Stimulated activated naive CD8-positive, alpha-beta T cell treated with anti-CD3 and anti-CD28 coated beads, Interleukin-15, Interleukin-2, amounts not matched to agents 100 ng/mL and 50 ng/mL, for 24 hours (primary cell): ENCODE results near the gene RNF217.

Source experiments
- H3K27ac Mint-ChIP-seq: one replicate; pipeline ENCODE4 v1.8.0; 2021; ENCODE audit warnings: mild to moderate bottlenecking, mixed read lengths
- H3K27me3 Mint-ChIP-seq: one replicate; pipeline ENCODE4 v1.8.0; 2021; ENCODE audit warnings: mixed read lengths
- H3K36me3 Mint-ChIP-seq: one replicate; pipeline ENCODE4 v1.8.0; 2021; ENCODE audit warnings: low read depth, mixed read lengths
- H3K4me1 Mint-ChIP-seq: one replicate; pipeline ENCODE4 v1.8.0; 2021; ENCODE audit warnings: low read depth, mixed read lengths
- H3K4me3 Mint-ChIP-seq: one replicate; pipeline ENCODE4 v1.8.0; 2021; ENCODE audit warnings: mild to moderate bottlenecking, mixed read lengths
- H3K9me3 Mint-ChIP-seq: one replicate; pipeline ENCODE4 v1.8.0; 2021; ENCODE audit warnings: mixed read lengths

RNF217 gene

GRCh38 chr6:125095580-125096301 lies 133.5 kb downstream of the RNF217 start:
- H3K9me3 Mint-ChIP-seq, result no peaks in the 10 kb centered on the region
- H3K4me3 Mint-ChIP-seq, result no peak overlapping the region
- H3K27ac Mint-ChIP-seq, result no peak overlapping the region
- peaks cover 10% of the 10 kb centered on the region for H3K4me1 Mint-ChIP-seq
- H3K27me3 Mint-ChIP-seq, result peaks cover 27% of the 10 kb centered on the region
- no peaks in the 10 kb centered on the region for H3K36me3 Mint-ChIP-seq

DNA sequence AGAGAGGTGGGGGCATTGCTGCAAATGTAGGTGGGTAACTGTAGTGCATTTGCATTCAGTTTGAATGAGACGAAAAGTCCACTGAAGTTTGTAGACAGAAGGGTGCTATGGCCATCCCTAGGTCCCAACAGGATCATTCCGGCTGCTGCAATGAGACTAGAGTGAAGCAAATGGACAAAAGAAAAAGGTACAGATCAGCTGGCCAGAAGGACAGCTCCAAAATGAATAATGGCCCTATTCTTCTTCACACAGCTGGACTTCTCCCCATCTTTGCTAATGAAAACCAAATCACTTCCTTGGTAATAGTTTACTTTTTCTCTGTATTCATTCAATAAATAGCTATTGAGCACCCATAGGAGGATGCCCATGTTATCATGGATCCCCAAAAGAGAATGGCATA lies 134.9 kb downstream of the RNF217 start:
- Mint-ChIP-seq H3K27me3 (peaks cover 27% of the 10 kb centered on the region), H3K27ac (no peak overlapping the region), H3K4me3 (no peak overlapping the region), H3K9me3 (no peaks in the 10 kb centered on the region), H3K4me1 (peaks cover 10% of the 10 kb centered on the region), H3K36me3 (no peaks in the 10 kb centered on the region)

DNA sequence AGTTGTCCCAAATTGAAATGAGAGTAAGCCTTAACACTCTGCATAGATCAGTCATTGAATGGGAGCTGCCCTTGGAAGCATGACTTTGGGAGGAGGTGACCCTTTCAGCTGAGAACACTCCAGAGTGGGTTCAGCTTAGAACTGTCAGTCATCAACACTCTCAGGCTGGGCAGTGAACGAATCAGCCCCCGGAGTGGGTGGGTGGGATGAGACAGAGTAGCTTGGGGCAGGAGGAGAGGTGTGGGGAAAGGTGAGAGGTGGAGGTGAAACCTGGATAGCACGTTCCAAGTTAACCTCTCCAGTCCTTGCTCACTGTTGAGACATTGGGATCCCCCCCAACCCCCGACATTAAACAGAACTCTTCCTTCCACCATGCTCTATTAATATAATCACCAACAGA lies 136.0 kb downstream of the RNF217 start:
- no peak overlapping the region for H3K27ac Mint-ChIP-seq
- no peak overlapping the region for H3K4me3 Mint-ChIP-seq
- no peaks in the 10 kb centered on the region for H3K36me3 Mint-ChIP-seq
- H3K9me3 Mint-ChIP-seq, result no peaks in the 10 kb centered on the region
- H3K4me1 Mint-ChIP-seq, result peaks cover 10% of the 10 kb centered on the region
- peaks cover 27% of the 10 kb centered on the region for H3K27me3 Mint-ChIP-seq

- Mint-ChIP-seq H3K36me3 (no peaks in the 10 kb centered on the region), H3K27ac (no peak overlapping the region), H3K27me3 (peaks cover 27% of the 10 kb centered on the region), H3K4me1 (peaks cover 10% of the 10 kb centered on the region), H3K4me3 (peak overlapping the region; percentile 39), H3K9me3 (no peaks in the 10 kb centered on the region)
Observed at GRCh38 chr6:125099211-125100073, 137.2 kb downstream of the RNF217 start.

DNA sequence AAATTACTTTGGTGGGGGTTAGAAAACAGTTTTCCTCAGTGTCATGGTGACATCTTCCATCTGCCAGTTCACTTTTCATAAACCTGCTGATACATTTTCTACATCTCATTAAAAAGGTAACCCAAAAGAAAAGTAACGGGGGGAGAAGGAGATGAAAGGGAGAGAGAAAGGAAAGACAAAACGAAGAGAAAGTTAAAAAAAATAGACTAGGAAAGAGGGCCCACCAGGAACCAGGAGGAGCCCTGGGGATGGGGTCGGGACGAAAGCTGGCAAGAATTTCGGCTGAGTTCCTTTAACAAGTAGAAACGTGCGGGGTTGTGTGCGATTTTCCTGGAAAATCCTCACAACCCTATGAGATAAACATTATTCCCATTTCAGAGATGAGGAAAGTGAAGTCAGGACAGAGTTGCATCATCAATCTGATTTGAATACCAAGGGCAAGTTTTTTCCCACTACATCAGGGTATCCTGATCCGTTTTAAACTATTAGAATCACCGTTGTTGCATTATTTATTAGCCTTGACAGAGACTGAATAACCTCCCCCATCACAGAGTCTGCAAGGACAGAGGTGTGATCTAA lies 137.9 kb downstream of the RNF217 start:
- Mint-ChIP-seq H3K36me3 (no peaks in the 10 kb centered on the region), H3K27ac (no peak overlapping the region)

DNA sequence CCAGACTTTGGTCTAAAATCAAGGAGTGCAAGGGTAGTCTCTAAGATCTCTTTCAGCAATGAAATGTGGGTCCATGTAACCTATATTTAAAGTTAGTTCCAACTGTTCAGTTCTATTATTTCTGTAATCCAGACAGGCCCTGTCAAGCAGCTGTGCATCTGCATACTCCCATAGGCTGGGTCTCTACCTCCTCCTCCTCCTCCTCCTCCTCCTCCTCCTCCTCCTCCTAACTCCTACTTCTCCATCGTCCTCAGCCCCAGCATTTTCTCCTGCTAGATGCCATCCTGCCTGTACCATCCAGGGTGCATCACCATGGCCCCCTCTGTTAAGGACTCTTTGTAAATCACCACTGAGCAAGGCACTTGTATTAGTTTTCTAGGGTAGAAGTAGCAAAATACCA lies 138.9 kb downstream of the RNF217 start:
- Mint-ChIP-seq H3K27me3 (peaks cover 27% of the 10 kb centered on the region), H3K9me3 (no peaks in the 10 kb centered on the region), H3K4me3 (no peak overlapping the region), H3K27ac (no peak overlapping the region), H3K4me1 (peaks cover 10% of the 10 kb centered on the region), H3K36me3 (no peaks in the 10 kb centered on the region)

More for the DNA sequence above, 137.9 kb downstream of the RNF217 start:
- peaks cover 27% of the 10 kb centered on the region for H3K27me3 Mint-ChIP-seq
- H3K4me1 Mint-ChIP-seq, result peaks cover 10% of the 10 kb centered on the region
- no peaks in the 10 kb centered on the region for H3K9me3 Mint-ChIP-seq
- H3K4me3 Mint-ChIP-seq, result peak overlapping the region; percentile 39

DNA sequence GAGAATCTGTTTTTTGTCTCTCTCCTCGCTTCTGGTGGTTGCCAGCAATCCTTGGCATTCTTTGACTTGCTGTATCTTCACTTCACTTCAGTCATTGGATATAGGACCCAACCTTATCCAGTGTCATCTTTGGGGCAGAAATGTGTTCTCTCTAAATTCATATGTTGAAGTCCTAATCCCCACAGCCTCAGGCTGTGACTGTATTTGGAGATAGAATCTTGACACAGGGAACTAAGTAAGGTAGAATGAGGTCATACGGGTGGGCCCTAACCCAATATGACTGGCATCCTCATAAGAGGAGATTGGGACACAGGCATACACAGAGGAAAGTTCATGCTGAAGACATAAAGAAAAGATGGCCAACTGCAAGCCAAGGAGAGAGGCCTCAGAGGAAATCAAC lies 139.4 kb downstream of the RNF217 start:
- no peaks in the 10 kb centered on the region for H3K9me3 Mint-ChIP-seq
- H3K36me3 Mint-ChIP-seq, result no peaks in the 10 kb centered on the region
- H3K4me3 Mint-ChIP-seq, result no peak overlapping the region
- H3K27me3 Mint-ChIP-seq, result peaks cover 26% of the 10 kb centered on the region
- no peak overlapping the region for H3K27ac Mint-ChIP-seq
- peaks cover 10% of the 10 kb centered on the region for H3K4me1 Mint-ChIP-seq

- H3K9me3 Mint-ChIP-seq, result no peaks in the 10 kb centered on the region
- H3K36me3 Mint-ChIP-seq, result no peaks in the 10 kb centered on the region
- H3K4me1 Mint-ChIP-seq, result peaks cover 10% of the 10 kb centered on the region
- H3K27ac Mint-ChIP-seq, result no peak overlapping the region
- peaks cover 18% of the 10 kb centered on the region for H3K27me3 Mint-ChIP-seq
- no peak overlapping the region for H3K4me3 Mint-ChIP-seq
Observed at GRCh38 chr6:125102411-125102810, 140.2 kb downstream of the RNF217 start.

GRCh38 chr6:125102891-125103290 lies 140.7 kb downstream of the RNF217 start:
- Mint-ChIP-seq H3K36me3 (no peaks in the 10 kb centered on the region), H3K9me3 (no peaks in the 10 kb centered on the region), H3K4me1 (peaks cover 10% of the 10 kb centered on the region), H3K4me3 (no peak overlapping the region), H3K27ac (no peak overlapping the region), H3K27me3 (peaks cover 13% of the 10 kb centered on the region)

GRCh38 chr6:125104425-125104824 lies 142.2 kb downstream of the RNF217 start:
- H3K36me3 Mint-ChIP-seq, result no peaks in the 10 kb centered on the region
- H3K27me3 Mint-ChIP-seq, result peaks cover 7% of the 10 kb centered on the region
- peaks cover 4% of the 10 kb centered on the region for H3K9me3 Mint-ChIP-seq
- H3K4me3 Mint-ChIP-seq, result no peak overlapping the region
- H3K27ac Mint-ChIP-seq, result no peak overlapping the region
- peaks cover 6% of the 10 kb centered on the region for H3K4me1 Mint-ChIP-seq

DNA sequence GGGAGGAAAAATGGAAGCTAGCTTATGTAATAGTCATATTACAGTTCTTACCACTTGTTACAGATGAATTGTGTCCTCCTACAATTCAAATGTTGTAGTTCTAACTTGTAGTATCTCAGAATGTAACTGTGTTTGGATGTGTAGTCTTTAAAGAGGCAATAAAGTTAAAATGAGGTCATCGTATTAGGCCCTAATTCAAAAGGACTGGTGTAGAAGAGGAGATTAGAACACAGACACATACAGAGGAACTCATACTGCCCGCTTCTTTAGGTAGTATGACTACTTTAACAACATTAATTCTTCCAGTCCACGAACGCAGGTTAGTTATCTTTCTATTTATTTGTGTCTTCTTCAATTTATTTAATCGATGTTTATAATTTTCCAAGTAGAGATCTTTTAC lies 144.8 kb downstream of the RNF217 start:
- Mint-ChIP-seq H3K4me1 (no peaks in the 10 kb centered on the region), H3K9me3 (peaks cover 29% of the 10 kb centered on the region), H3K27ac (no peak overlapping the region)

DNA sequence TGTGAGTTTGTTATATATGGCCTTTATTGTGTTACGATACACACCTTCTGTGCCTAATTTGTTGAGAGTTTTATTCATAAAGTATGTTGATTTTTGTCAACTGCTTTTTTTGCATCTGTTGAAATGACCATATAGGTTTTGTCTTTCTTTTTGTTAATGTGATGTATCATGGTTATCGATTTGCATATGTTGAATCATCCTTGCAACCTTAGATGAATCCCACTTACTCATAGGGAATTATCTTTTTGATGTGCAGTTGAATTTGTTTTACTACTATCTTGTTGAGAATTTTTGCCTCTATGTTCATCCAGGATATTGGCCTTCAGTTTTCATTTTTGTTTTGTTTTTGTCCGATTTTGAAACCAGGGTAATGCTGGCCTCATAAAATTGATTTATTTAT lies 145.7 kb downstream of the RNF217 start:
- H3K27me3 Mint-ChIP-seq, result no peaks in the 10 kb centered on the region
- peaks cover 4% of the 10 kb centered on the region for H3K36me3 Mint-ChIP-seq
- no peak overlapping the region for H3K27ac Mint-ChIP-seq
- no peaks in the 10 kb centered on the region for H3K4me1 Mint-ChIP-seq
- no peak overlapping the region for H3K4me3 Mint-ChIP-seq
- peaks cover 35% of the 10 kb centered on the region for H3K9me3 Mint-ChIP-seq

More for the DNA sequence above, 144.8 kb downstream of the RNF217 start:
- Mint-ChIP-seq H3K4me3 (no peak overlapping the region), H3K36me3 (peaks cover under 1% of the 10 kb centered on the region), H3K27me3 (no peaks in the 10 kb centered on the region)

DNA sequence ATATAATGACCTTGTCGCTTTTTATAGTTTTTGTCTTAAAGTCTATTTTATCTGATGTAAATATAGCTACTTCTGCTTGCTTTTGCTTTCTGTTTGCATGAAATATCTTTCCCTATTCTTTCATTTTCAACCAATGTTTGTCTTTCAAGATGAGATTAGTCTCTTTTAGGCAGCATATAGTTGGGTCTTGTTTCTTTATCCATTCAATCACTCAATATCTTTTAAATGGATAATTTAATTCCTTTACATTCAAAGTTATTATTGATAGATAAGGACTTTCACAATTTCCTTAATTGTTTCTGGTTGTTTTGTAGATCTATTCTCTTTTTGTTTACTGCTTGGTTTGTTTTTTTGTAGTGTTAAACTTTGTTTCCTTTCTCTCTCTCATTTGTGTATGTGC lies 147.8 kb downstream of the RNF217 start:
- H3K36me3 Mint-ChIP-seq, result peaks cover 4% of the 10 kb centered on the region
- H3K27ac Mint-ChIP-seq, result no peak overlapping the region
- no peak overlapping the region for H3K4me3 Mint-ChIP-seq
- no peaks in the 10 kb centered on the region for H3K27me3 Mint-ChIP-seq
- no peaks in the 10 kb centered on the region for H3K4me1 Mint-ChIP-seq
- H3K9me3 Mint-ChIP-seq, result peaks cover 35% of the 10 kb centered on the region

- Mint-ChIP-seq H3K36me3 (peaks cover 4% of the 10 kb centered on the region), H3K4me1 (no peaks in the 10 kb centered on the region), H3K27ac (no peak overlapping the region), H3K4me3 (no peak overlapping the region), H3K9me3 (peaks cover 35% of the 10 kb centered on the region), H3K27me3 (peaks cover 4% of the 10 kb centered on the region)
Observed at GRCh38 chr6:125111219-125111983, 149.2 kb downstream of the RNF217 start.
